ENCODE results near the gene ARPC1A.
A peak's percentile ranks its signal among the peaks of the same experiment; 100 is the strongest.
"Not testable (repeated sequence)": the region's sequence is repeated elsewhere in the genome, so short reads cannot be mapped to it uniquely, and the experiment has no call there.

ARPC1A gene

DNA sequence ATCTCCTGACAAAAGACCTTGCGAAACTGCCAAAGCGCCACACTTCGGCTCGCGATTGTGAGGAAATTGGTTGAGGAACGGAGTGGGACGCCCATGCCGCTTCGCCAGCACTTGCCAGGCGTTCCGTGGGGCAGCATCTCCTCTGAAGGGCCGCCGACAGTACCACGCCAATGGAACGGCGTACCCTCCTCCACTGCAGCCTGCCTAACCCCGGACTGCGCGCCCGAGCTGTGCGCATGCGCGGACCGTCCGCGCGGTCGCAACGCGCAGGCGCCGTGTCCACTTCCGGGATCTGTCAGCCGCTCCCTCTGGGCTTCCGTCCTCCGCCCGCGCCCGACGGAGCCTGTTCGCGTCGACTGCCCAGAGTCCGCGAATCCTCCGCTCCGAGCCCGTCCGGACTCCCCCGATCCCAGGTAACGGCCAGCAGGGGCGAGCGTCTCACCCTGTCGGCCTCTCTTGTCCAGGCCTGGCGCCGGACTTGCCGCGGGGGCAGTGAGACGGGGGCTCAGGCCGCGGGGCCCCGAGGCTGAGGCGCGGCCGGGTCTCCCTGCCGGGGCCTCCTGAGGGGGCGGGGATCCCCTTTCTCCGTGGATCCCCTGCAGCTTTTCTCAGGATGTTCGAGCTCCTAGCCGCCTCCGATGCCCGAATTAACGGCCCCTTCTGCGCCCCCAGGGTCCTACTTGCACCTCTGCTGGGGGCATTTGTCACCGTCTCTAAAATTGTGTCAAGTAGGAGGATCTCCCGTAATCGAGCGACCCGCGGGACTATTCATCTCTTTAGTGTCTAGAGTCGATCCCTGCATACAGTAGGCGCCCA, at the start of gene ARPC1A:
Gene ARPC1A (plus strand): TSS at position 307 of the 816 bp plus-strand sequence. CDS start 7,456 bp downstream, outside the sequence.
- DNase-seq: peak; percentile 91

- no peak for DNase-seq
Observed at GRCh38 chr7:99278180-99278579, 47.5 kb upstream of the ARPC1A start.

DNA sequence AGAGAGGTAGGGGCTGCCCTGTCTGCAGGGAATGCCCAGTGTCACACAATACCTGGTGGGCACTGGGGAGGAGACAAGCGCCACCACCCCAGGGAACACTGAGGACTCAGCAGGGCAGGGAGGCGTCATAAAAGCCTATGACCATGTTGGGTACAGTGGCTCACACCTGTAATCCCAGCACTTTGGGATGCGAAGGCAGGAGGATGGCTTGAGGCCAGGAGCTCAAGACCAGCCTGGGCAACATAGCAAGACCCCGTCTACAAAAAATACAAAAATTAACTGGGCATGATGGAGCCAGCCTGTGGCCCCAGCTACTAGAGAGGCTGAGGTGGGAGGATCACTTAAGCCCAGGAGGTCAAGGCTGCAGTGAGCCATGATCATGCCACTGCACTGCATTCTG, 41.5 kb upstream of the ARPC1A start:
- not testable (repeated sequence) for DNase-seq

DNA sequence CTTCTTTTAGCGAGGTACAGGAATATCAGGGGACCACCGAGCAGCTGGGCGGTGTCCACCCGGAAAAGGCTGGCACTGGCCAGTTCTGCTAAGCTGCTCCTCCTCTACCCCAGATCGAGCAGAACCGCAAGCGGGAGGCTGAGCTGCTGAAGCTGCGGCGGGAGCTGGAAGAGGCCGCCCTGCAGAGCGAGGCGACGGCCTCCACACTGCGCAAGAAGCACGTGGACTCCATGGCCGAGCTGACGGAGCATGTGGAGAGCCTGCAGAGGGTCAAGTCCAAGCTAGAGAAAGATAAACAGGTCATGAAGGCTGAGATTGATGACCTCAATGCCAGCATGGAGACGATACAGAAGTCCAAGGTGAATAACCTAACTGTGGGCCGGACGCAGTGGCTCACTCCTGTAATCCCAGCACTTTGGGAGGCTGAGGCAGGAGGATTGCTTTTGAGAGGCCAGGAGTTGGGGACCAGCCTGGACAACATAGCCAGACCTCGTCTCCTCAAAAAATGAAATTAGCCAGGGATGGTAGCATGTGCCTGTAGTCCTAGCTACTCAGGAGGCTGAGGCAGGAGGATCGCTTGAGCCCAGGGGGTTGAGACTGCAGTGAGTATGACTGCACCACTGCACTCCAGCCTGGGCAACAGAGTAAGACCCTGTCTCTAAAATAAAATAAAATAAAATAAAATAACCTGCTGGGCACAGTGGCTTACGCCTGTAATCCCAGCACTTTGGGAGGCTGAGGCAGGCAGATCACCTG, 37.7 kb upstream of the ARPC1A start:
- DNase-seq: no peak

DNA sequence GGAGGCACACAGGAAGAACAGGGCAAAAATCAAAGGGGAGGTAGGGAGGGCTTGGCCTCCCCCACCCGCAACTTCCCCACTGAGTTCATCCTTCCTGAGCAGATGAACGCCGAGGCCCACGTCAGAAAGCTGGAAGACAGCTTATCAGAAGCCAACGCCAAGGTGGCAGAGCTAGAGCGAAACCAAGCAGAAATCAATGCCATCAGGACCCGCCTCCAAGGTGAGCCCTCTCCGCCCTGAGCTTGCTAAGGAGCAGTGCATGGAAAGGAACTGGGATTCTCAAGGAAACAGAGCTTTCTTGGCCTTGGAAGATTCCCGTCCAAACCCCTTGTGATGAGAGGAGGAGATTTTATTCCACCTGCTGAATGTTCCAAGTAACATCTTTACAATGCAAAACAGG, 36.5 kb upstream of the ARPC1A start:
- DNase-seq: no peak

- DNase-seq: not testable (repeated sequence)
Observed at GRCh38 chr7:99290148-99290547, 35.5 kb upstream of the ARPC1A start.

GRCh38 chr7:99290980-99291607, 34.6 kb upstream of the ARPC1A start:
- DNase-seq: no peak

- no peak for DNase-seq
Observed at GRCh38 chr7:99292127-99292526, 33.6 kb upstream of the ARPC1A start.

GRCh38 chr7:99293167-99293566, 32.5 kb upstream of the ARPC1A start:
- no peak for DNase-seq

- DNase-seq: no peak
Observed at GRCh38 chr7:99293650-99294049, 32.0 kb upstream of the ARPC1A start.

DNA sequence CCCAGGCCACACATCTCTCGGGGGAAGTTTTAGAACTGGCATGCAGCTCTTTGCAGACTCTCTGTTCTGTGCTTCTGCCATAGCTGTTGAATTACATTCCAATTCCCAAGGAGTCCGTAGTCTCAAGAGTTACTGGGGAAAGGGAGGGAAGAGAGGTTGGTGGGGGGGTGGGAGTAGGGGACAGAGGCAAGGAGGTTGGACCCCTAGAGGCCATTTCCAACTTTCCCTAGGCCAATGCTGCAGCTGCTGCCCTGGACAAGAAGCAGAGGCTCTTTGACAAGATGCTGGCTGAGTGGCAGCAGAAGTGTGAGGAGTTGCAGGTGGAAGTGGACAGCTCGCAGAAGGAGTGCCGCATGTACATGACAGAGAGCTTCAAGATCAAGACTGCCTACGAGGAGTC, 29.2 kb upstream of the ARPC1A start:
- DNase-seq: no peak

GRCh38 chr7:99301496-99301895, 24.2 kb upstream of the ARPC1A start:
- no peak for DNase-seq

GRCh38 chr7:99305473-99306260, 20.0 kb upstream of the ARPC1A start:
- no peak for DNase-seq

GRCh38 chr7:99308461-99309074, 17.1 kb upstream of the ARPC1A start:
- no peak for DNase-seq

GRCh38 chr7:99309111-99309510, 16.6 kb upstream of the ARPC1A start:
- DNase-seq: no peak

- no peak for DNase-seq
Observed at GRCh38 chr7:99310004-99310403, 15.7 kb upstream of the ARPC1A start.

- DNase-seq: no peak
Observed at GRCh38 chr7:99311702-99312101, 14.0 kb upstream of the ARPC1A start.

GRCh38 chr7:99312316-99313203, 13.1 kb upstream of the ARPC1A start:
- peak; percentile 29 for DNase-seq

DNA sequence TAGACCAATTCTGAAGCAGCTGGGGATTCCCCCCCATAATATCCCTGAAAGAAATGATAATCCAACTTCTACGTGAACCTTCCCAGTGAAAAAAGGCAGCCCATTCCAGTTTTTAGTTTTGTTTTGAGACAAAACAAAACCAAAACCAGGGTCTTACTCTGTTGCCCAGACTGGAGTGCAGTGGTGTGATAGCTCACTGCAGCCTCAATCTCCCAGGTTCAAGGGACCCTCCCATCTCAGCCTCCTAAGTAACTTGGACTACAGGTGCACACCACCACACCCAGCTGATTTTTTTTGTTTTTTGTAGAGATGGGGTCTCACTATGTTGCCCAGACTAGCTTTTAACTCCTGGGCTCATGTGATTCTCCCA, 12.5 kb upstream of the ARPC1A start:
- no peak for DNase-seq

- no peak for DNase-seq
Observed at GRCh38 chr7:99314504-99314903, 11.2 kb upstream of the ARPC1A start.

GRCh38 chr7:99320371-99320770, 5.3 kb upstream of the ARPC1A start:
- no peak for DNase-seq

Data from GDM1 (cell line).